Breast epithelium (tissue), 3 donors: ENCODE measurements around the gene CTDSP2.

Source experiments
- POLR2A ChIP-seq: fragments of 450-650 bp; IDR thresholded peaks from one replicate; pipeline ENCODE4 v1.6.1; 2016; ENCODE audit warnings: antibody characterized with exemption, mild to moderate bottlenecking, moderate library complexity
- TF ChIP-seq, protein P1 (sequence below), 3 donors: fragments of 450-650 bp; IDR thresholded peaks; one replicate each; pipeline ENCODE4 v1.5.1; 2016 to 2017; ENCODE audit warnings: antibody characterized with exemption in 3 of 3, mild to moderate bottlenecking in 3 of 3, moderate library complexity in 3 of 3

DNA sequence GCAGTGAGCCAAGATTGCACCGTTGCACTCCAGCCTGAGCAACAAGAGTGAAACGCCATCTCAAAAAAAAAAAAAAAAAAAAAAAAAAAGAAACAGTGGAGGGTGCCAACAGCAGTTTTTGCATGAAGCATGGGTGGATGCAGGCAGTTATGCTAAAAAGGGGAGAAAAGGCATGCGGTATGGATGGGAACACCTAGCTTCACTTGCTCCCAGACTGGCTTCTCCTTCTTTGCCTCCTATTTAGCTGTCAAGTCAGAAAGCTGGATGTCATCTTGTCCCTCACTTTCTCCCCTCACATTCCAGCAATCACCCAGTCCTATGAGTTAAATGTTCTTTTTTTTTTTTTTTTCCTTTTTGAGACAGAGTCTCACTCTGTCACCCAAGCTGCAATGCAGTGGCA lies 71.5 kb downstream of the CTDSP2 start:
- TF ChIP-seq, protein P1, sequence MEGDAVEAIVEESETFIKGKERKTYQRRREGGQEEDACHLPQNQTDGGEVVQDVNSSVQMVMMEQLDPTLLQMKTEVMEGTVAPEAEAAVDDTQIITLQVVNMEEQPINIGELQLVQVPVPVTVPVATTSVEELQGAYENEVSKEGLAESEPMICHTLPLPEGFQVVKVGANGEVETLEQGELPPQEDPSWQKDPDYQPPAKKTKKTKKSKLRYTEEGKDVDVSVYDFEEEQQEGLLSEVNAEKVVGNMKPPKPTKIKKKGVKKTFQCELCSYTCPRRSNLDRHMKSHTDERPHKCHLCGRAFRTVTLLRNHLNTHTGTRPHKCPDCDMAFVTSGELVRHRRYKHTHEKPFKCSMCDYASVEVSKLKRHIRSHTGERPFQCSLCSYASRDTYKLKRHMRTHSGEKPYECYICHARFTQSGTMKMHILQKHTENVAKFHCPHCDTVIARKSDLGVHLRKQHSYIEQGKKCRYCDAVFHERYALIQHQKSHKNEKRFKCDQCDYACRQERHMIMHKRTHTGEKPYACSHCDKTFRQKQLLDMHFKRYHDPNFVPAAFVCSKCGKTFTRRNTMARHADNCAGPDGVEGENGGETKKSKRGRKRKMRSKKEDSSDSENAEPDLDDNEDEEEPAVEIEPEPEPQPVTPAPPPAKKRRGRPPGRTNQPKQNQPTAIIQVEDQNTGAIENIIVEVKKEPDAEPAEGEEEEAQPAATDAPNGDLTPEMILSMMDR (IDR thresholded peaks at IDR 0.05) = no peak
- no peak for TF ChIP-seq POLR2A
